ENCODE results near the gene SLC6A19. TPM values are rescaled to one million over a fixed set of nuclear protein-coding genes. Genes with fewer than 3 reads are reported as not detected.

Gene SLC6A19
- total and polyA plus RNA-seq, 2 donors (not counting 1 experiment from before 2014, with no cell fraction given) = not detected

- 68% methylated on average over 24 of the region's 24 CpGs for WGBS (ENCODE audit: insufficient coverage)
- H3K4me2 ChIP-seq (replicated peaks; ENCODE audit: low read depth, low read length, poor library complexity, severe bottlenecking) = no peak overlapping the region
- peaks cover 0 to 14% (median 0%) of the 10 kb centered on the region in 3 donors for H3K9me3 ChIP-seq (ENCODE audit: control extremely low read depth in 1 of 3, control insufficient read depth in 2 of 3, insufficient read depth in 1 of 3, low read length in 2 of 3)
- H4K20me1 ChIP-seq (ENCODE audit: control insufficient read depth, insufficient read depth, low read length, poor library complexity, severe bottlenecking) = no peaks in the 10 kb centered on the region
- ATAC-seq (ENCODE audit: low read depth) (no peak), DNase-seq (no peak)
- H3K9ac ChIP-seq (ENCODE audit: low read length) = no peak overlapping the region
- ChIA-PET CTCF (no interaction called here), POLR2A (no interaction called here)
- no peaks in the 10 kb centered on the region for H3K27me3 ChIP-seq (replicated peaks in 1 of 4; ENCODE audit: control extremely low read depth in 1 of 4, control insufficient read depth in 3 of 4, insufficient read depth in 4 of 4, low read length in 3 of 4)
- Mint-ChIP-seq H3K4me1 (no peaks in the 10 kb centered on the region), H3K27ac (no peak overlapping the region), H3K27me3 (peaks cover 8% of the 10 kb centered on the region), H3K4me3 (no peak overlapping the region), H3K9me3 (ENCODE audit: insufficient read depth) (no peaks in the 10 kb centered on the region)
- no peaks in the 10 kb centered on the region for H3K4me1 ChIP-seq (ENCODE audit: control insufficient read depth in 2 of 2, insufficient read depth in 2 of 2, low read length in 2 of 2)
- H2AFZ ChIP-seq (ENCODE audit: insufficient read depth, low read depth, low read length, poor library complexity, severe bottlenecking) = no peak overlapping the region
- TF ChIP-seq CTCF (IDR thresholded peaks at IDR 0.05) (no peak), EZH2 (IDR thresholded peaks at IDR 0.05; ENCODE audit: borderline replicate concordance, insufficient read depth, low read depth, low read length, poor library complexity, severe bottlenecking) (no peak)
- intact Hi-C loops (cut with micrococcal nuclease) = no loop called here
- H3K79me2 ChIP-seq (ENCODE audit: control insufficient read depth, insufficient read depth, low read length) = no peaks in the 10 kb centered on the region
- no peak overlapping the region for H3K27ac ChIP-seq (ENCODE audit: low read length in 2 of 2)
- no peaks in the 10 kb centered on the region for H3K36me3 ChIP-seq (replicated peaks in 1 of 2; ENCODE audit: control extremely low read depth in 1 of 2, control insufficient read depth in 1 of 2, extremely low read depth in 1 of 2, insufficient read depth in 2 of 2, low read length in 1 of 2)
- H3K4me3 ChIP-seq (ENCODE audit: control extremely low read depth in 1 of 5, extremely low read depth in 1 of 5, insufficient read depth in 1 of 5, low read depth in 2 of 5, low read length in 4 of 5) = no peak overlapping the region
Observed at GRCh38 chr5:1217596-1218206, 16.3 kb downstream of the SLC6A19 start.

GRCh38 chr5:1218351-1219080, 17.1 kb downstream of the SLC6A19 start:
- peaks cover 0 to 14% (median 0%) of the 10 kb centered on the region in 3 donors for H3K9me3 ChIP-seq (ENCODE audit: control extremely low read depth in 1 of 3, control insufficient read depth in 2 of 3, insufficient read depth in 1 of 3, low read length in 2 of 3)
- no peak for TF ChIP-seq CTCF (IDR thresholded peaks at IDR 0.05)
- no peak for TF ChIP-seq EZH2 (IDR thresholded peaks at IDR 0.05; ENCODE audit: borderline replicate concordance, insufficient read depth, low read depth, low read length, poor library complexity, severe bottlenecking)
- no peaks in the 10 kb centered on the region for H3K27me3 ChIP-seq (replicated peaks in 1 of 4; ENCODE audit: control extremely low read depth in 1 of 4, control insufficient read depth in 3 of 4, insufficient read depth in 4 of 4, low read length in 3 of 4)
- no peak overlapping the region for H3K4me2 ChIP-seq (replicated peaks; ENCODE audit: low read depth, low read length, poor library complexity, severe bottlenecking)
- H3K9me3 Mint-ChIP-seq (ENCODE audit: insufficient read depth) = no peaks in the 10 kb centered on the region
- no peak overlapping the region for H3K27ac Mint-ChIP-seq
- ATAC-seq (ENCODE audit: low read depth) (no peak), DNase-seq (no peak)
- no peaks in the 10 kb centered on the region for H3K79me2 ChIP-seq (ENCODE audit: control insufficient read depth, insufficient read depth, low read length)
- 92% methylated on average over 38 of the region's 38 CpGs for WGBS (ENCODE audit: insufficient coverage)
- intact Hi-C loops (cut with micrococcal nuclease) = no loop called here
- no peaks in the 10 kb centered on the region for H4K20me1 ChIP-seq (ENCODE audit: control insufficient read depth, insufficient read depth, low read length, poor library complexity, severe bottlenecking)
- H3K27me3 Mint-ChIP-seq = peaks cover 8% of the 10 kb centered on the region
- ChIA-PET POLR2A (no interaction called here), CTCF (no interaction called here)
- no peak overlapping the region for H3K27ac ChIP-seq (ENCODE audit: low read length in 2 of 2)
- no peak overlapping the region for H2AFZ ChIP-seq (ENCODE audit: insufficient read depth, low read depth, low read length, poor library complexity, severe bottlenecking)
- H3K4me1 Mint-ChIP-seq = no peaks in the 10 kb centered on the region
- H3K4me3 Mint-ChIP-seq = no peak overlapping the region
- no peaks in the 10 kb centered on the region for H3K4me1 ChIP-seq (ENCODE audit: control insufficient read depth in 2 of 2, insufficient read depth in 2 of 2, low read length in 2 of 2)
- H3K9ac ChIP-seq (ENCODE audit: low read length) = no peak overlapping the region
- no peaks in the 10 kb centered on the region for H3K36me3 ChIP-seq (replicated peaks in 1 of 2; ENCODE audit: control extremely low read depth in 1 of 2, control insufficient read depth in 1 of 2, extremely low read depth in 1 of 2, insufficient read depth in 2 of 2, low read length in 1 of 2)
- no peak overlapping the region for H3K4me3 ChIP-seq (ENCODE audit: control extremely low read depth in 1 of 5, extremely low read depth in 1 of 5, insufficient read depth in 1 of 5, low read depth in 2 of 5, low read length in 4 of 5)

Data from B cell (primary cell).